ENCODE measurements around the gene SCAPER.

SCAPER gene

GRCh38 chr15:76359152-76359551 lies 546.0 kb downstream of the SCAPER start:
- TF ChIP-seq CTCF (IDR thresholded peaks at IDR 0.05): no peak

- no peak for TF ChIP-seq CTCF (IDR thresholded peaks at IDR 0.05)
These were observed 546.7 kb downstream of the SCAPER start for GRCh38 chr15:76358453-76358852.

GRCh38 chr15:76354823-76355440 lies 550.2 kb downstream of the SCAPER start:
- TF ChIP-seq CTCF (IDR thresholded peaks at IDR 0.05): no peak

GRCh38 chr15:76353903-76354302 lies 551.2 kb downstream of the SCAPER start:
- TF ChIP-seq CTCF (IDR thresholded peaks at IDR 0.05): no peak

GRCh38 chr15:76353023-76353577 lies 552.0 kb downstream of the SCAPER start:
- no peak for TF ChIP-seq CTCF (IDR thresholded peaks at IDR 0.05)

- no peak for TF ChIP-seq CTCF (IDR thresholded peaks at IDR 0.05)
These were observed 555.7 kb downstream of the SCAPER start for GRCh38 chr15:76349301-76350070.

- no peak for TF ChIP-seq CTCF (IDR thresholded peaks at IDR 0.05)
These were observed 557.6 kb downstream of the SCAPER start for GRCh38 chr15:76347482-76348055.

All from LNCAP (cell line).